ENCODE data around the gene NR5A1. TPM values are rescaled to one million over a fixed set of nuclear protein-coding genes. Genes with fewer than 3 reads are reported as not detected.

Gene NR5A1
- total and polyA plus RNA-seq, 2 of the 13 experiments (the other 11 are each of a cell fraction or from before 2014, with no cell fraction given), result 28.9 to 44.7 TPM

DNA sequence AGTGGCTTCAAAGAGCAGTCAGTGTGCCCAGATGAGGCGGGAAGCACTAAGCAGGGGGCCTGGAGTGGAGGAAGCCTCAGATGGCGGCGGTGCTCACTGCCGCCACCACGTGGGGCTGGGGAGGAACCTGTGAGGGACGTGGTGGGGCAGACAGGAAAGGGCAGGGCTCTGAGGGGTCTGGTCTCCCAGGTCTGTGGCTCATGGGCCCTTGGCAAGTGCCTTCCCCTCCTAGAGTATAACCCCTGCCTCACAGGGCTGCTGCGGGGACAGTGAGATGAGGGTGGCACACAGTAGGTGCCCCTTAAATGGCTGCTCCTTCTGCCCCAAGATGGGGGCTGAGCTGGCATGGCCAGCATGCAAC lies 26.6 kb downstream of the NR5A1 start (continued):
- TF ChIP-seq ZSCAN22 (CRISPR knock-in tag; IDR thresholded peaks at IDR 0.05) (no peak), MIER2 (CRISPR knock-in tag; IDR thresholded peaks at IDR 0.05) (no peak), ZNF883 (CRISPR knock-in tag; IDR thresholded peaks at IDR 0.05; ENCODE audit: not compliant biosample characterization) (no peak), AHR (CRISPR knock-in tag; IDR thresholded peaks at IDR 0.05) (peak; percentile 29; the same call in 1 of the 2 replicates), NCOA1 (CRISPR knock-in tag; IDR thresholded peaks at IDR 0.05) (no peak), RORA (CRISPR knock-in tag; IDR thresholded peaks at IDR 0.05) (no peak), ISL2 (CRISPR knock-in tag; IDR thresholded peaks at IDR 0.05) (no peak), U2AF1 (optimal IDR thresholded peaks at IDR 0.05; ENCODE audit: low read depth, low read length) (no peak), TEAD3 (CRISPR knock-in tag; optimal IDR thresholded peaks at IDR 0.05; ENCODE audit: borderline replicate concordance) (peak; percentile 25), ZNF709 (CRISPR knock-in tag; IDR thresholded peaks at IDR 0.05) (no peak), BORCS8-MEF2B (CRISPR knock-in tag; IDR thresholded peaks at IDR 0.05) (no peak), FOXP1 (IDR thresholded peaks at IDR 0.05) (no peak), FOXP1 (CRISPR knock-in tag; IDR thresholded peaks at IDR 0.05) (no peak), KLF16 (CRISPR knock-in tag; IDR thresholded peaks at IDR 0.05) (no peak), ZNF501 (CRISPR knock-in tag; IDR thresholded peaks at IDR 0.05) (no peak), PLRG1 (conservative IDR thresholded peaks at IDR 0.05) (no peak), NCOR1 (IDR thresholded peaks at IDR 0.05; ENCODE audit: borderline replicate concordance, low read length) (no peak)
- TF ChIP-seq, protein P1, sequence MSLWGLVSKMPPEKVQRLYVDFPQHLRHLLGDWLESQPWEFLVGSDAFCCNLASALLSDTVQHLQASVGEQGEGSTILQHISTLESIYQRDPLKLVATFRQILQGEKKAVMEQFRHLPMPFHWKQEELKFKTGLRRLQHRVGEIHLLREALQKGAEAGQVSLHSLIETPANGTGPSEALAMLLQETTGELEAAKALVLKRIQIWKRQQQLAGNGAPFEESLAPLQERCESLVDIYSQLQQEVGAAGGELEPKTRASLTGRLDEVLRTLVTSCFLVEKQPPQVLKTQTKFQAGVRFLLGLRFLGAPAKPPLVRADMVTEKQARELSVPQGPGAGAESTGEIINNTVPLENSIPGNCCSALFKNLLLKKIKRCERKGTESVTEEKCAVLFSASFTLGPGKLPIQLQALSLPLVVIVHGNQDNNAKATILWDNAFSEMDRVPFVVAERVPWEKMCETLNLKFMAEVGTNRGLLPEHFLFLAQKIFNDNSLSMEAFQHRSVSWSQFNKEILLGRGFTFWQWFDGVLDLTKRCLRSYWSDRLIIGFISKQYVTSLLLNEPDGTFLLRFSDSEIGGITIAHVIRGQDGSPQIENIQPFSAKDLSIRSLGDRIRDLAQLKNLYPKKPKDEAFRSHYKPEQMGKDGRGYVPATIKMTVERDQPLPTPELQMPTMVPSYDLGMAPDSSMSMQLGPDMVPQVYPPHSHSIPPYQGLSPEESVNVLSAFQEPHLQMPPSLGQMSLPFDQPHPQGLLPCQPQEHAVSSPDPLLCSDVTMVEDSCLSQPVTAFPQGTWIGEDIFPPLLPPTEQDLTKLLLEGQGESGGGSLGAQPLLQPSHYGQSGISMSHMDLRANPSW (CRISPR knock-in tag; IDR thresholded peaks at IDR 0.05; ENCODE audit: borderline replicate concordance), result no peak
- TF ChIP-seq, protein P2, sequence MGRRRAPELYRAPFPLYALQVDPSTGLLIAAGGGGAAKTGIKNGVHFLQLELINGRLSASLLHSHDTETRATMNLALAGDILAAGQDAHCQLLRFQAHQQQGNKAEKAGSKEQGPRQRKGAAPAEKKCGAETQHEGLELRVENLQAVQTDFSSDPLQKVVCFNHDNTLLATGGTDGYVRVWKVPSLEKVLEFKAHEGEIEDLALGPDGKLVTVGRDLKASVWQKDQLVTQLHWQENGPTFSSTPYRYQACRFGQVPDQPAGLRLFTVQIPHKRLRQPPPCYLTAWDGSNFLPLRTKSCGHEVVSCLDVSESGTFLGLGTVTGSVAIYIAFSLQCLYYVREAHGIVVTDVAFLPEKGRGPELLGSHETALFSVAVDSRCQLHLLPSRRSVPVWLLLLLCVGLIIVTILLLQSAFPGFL (CRISPR knock-in tag; IDR thresholded peaks at IDR 0.05), result no peak
- TF ChIP-seq, protein P3, sequence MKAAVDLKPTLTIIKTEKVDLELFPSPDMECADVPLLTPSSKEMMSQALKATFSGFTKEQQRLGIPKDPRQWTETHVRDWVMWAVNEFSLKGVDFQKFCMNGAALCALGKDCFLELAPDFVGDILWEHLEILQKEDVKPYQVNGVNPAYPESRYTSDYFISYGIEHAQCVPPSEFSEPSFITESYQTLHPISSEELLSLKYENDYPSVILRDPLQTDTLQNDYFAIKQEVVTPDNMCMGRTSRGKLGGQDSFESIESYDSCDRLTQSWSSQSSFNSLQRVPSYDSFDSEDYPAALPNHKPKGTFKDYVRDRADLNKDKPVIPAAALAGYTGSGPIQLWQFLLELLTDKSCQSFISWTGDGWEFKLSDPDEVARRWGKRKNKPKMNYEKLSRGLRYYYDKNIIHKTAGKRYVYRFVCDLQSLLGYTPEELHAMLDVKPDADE (CRISPR knock-in tag; IDR thresholded peaks at IDR 0.05), result no peak
- TF ChIP-seq, protein P4, sequence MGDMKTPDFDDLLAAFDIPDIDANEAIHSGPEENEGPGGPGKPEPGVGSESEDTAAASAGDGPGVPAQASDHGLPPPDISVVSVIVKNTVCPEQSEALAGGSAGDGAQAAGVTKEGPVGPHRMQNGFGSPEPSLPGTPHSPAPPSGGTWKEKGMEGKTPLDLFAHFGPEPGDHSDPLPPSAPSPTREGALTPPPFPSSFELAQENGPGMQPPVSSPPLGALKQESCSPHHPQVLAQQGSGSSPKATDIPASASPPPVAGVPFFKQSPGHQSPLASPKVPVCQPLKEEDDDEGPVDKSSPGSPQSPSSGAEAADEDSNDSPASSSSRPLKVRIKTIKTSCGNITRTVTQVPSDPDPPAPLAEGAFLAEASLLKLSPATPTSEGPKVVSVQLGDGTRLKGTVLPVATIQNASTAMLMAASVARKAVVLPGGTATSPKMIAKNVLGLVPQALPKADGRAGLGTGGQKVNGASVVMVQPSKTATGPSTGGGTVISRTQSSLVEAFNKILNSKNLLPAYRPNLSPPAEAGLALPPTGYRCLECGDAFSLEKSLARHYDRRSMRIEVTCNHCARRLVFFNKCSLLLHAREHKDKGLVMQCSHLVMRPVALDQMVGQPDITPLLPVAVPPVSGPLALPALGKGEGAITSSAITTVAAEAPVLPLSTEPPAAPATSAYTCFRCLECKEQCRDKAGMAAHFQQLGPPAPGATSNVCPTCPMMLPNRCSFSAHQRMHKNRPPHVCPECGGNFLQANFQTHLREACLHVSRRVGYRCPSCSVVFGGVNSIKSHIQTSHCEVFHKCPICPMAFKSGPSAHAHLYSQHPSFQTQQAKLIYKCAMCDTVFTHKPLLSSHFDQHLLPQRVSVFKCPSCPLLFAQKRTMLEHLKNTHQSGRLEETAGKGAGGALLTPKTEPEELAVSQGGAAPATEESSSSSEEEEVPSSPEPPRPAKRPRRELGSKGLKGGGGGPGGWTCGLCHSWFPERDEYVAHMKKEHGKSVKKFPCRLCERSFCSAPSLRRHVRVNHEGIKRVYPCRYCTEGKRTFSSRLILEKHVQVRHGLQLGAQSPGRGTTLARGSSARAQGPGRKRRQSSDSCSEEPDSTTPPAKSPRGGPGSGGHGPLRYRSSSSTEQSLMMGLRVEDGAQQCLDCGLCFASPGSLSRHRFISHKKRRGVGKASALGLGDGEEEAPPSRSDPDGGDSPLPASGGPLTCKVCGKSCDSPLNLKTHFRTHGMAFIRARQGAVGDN (CRISPR knock-in tag; IDR thresholded peaks at IDR 0.05), result peak; percentile 63
- TF ChIP-seq, protein P5, sequence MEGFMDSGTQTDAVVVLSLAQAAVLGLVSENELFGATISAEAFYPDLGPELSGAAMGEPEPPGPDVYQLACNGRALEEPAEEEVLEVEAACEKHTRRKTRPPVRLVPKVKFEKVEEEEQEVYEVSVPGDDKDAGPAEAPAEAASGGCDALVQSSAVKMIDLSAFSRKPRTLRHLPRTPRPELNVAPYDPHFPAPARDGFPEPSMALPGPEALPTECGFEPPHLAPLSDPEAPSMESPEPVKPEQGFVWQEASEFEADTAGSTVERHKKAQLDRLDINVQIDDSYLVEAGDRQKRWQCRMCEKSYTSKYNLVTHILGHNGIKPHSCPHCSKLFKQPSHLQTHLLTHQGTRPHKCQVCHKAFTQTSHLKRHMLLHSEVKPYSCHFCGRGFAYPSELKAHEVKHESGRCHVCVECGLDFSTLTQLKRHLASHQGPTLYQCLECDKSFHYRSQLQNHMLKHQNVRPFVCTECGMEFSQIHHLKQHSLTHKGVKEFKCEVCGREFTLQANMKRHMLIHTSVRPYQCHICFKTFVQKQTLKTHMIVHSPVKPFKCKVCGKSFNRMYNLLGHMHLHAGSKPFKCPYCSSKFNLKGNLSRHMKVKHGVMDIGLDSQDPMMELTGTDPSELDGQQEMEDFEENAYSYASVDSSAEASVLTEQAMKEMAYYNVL (CRISPR knock-in tag; IDR thresholded peaks at IDR 0.05; ENCODE audit: borderline replicate concordance), result no peak
